Vagina (tissue), 2 donors: ENCODE measurements around the gene GPR155. TPM values are rescaled to one million over a fixed set of nuclear protein-coding genes. Genes with fewer than 3 reads are reported as not detected.
"Not testable (repeated sequence)": the region's sequence is repeated elsewhere in the genome, so short reads cannot be mapped to it uniquely, and the experiment has no call there.

Experiments used
- DNase-seq, 2 donors: peaks; one replicate each; pipeline ENCODE4 v3.0.0-alpha.2; 2017; ENCODE audit errors: extremely low spot score in 2 of 2
- H3K27ac ChIP-seq: fragments of 200-600 bp; sonication (generic); one replicate; pipeline ENCODE4 v1.5.1; 2019
- H3K27me3 ChIP-seq: fragments of 200-600 bp; sonication (generic); one replicate; pipeline ENCODE4 v1.5.1; 2019
- H3K36me3 ChIP-seq, 2 donors: fragments of 200-600 bp; sonication (generic); one replicate each; pipeline ENCODE4 v1.5.1; 2017 to 2019
- H3K4me1 ChIP-seq: fragments of 200-600 bp; sonication (generic); one replicate; pipeline ENCODE4 v1.5.1; 2019
- H3K4me3 ChIP-seq, 2 donors: fragments of 200-600 bp; sonication (generic); 1 replicate in 1 of 2; 2 replicates in 1 of 2; pipeline ENCODE4 v1.5.1; 2016 to 2019
- H3K9me3 ChIP-seq: fragments of 200-600 bp; sonication (generic); one replicate; pipeline ENCODE4 v1.5.1; 2019
- CTCF ChIP-seq, 3 experiments: fragments of 450-650 bp in 2 of 3; fragments of 200-600 bp in 1 of 3; sonication (generic) in 1 of 3; IDR thresholded peaks; one replicate each; pipeline ENCODE4 v1.5.1; 2017 to 2019; ENCODE audit warnings: antibody characterized with exemption in 3 of 3, mild to moderate bottlenecking in 2 of 3, moderate library complexity in 2 of 3
- POLR2A ChIP-seq, 2 donors: fragments of 450-650 bp; IDR thresholded peaks; one replicate each; pipeline ENCODE4 v1.6.1; 2017; ENCODE audit warnings: antibody characterized with exemption in 2 of 2, mild to moderate bottlenecking in 2 of 2, moderate library complexity in 2 of 2
- POLR2AphosphoS5 ChIP-seq, 2 donors: sonication (generic); formaldehyde crosslinking; IDR thresholded peaks; one replicate each; pipeline ENCODE4 v1.9.0; 2017; ENCODE audit warnings: antibody characterized with exemption in 2 of 2, mild to moderate bottlenecking in 2 of 2, low read depth in 1 of 2; ENCODE audit not compliant: insufficient read depth in 1 of 2
- intact Hi-C: fragments of 100-400 bp; cut with DNase I; formaldehyde crosslinking; loops from one replicate; pipeline ENCODE4 v1.15.1; 2023
- total RNA-seq: library from RNA; depleted of rRNA; stranded (reverse); fragments of >200 nt; gene quantifications from one replicate; pipeline ENCODE4 v1.2.3, GENCODE V29; 2016

The GPR155 gene
- total RNA-seq, 1 donor from 2014 or later = 6.6 TPM

DNA sequence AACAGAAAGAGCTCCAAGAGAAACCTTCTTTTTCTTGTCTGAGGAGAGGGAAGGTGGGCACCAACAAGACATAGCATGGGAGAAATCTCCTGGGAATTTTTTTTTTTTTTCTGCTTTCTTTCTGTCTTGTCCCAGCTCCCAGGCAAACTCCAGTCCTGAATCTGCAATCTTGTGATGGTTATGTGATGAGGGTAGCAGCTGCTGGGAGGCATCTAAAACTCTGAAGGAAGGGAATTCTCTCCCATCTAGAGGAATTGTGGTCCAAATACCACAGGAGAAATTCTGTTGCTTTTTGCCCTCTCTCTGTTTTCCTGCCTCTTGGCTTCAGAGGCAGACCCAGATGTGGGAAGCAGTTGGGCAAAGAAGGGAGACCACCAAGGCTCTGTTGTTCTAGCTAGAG, 74.6 kb downstream of the GPR155 start:
- no peaks in the 10 kb centered on the region for H3K27me3 ChIP-seq
- no peaks in the 10 kb centered on the region for H3K4me1 ChIP-seq
- H3K9me3 ChIP-seq = no peaks in the 10 kb centered on the region
- TF ChIP-seq POLR2A (IDR thresholded peaks at IDR 0.05) (no peak), CTCF (IDR thresholded peaks at IDR 0.05) (no peak), POLR2AphosphoS5 (IDR thresholded peaks at IDR 0.05; ENCODE audit: insufficient read depth in 1 of 2, low read depth in 1 of 2) (no peak)
- intact Hi-C loops = no loop called here
- H3K4me3 ChIP-seq = no peak overlapping the region
- H3K36me3 ChIP-seq = no peaks in the 10 kb centered on the region
- no peak overlapping the region for H3K27ac ChIP-seq
- no peak for DNase-seq

DNA sequence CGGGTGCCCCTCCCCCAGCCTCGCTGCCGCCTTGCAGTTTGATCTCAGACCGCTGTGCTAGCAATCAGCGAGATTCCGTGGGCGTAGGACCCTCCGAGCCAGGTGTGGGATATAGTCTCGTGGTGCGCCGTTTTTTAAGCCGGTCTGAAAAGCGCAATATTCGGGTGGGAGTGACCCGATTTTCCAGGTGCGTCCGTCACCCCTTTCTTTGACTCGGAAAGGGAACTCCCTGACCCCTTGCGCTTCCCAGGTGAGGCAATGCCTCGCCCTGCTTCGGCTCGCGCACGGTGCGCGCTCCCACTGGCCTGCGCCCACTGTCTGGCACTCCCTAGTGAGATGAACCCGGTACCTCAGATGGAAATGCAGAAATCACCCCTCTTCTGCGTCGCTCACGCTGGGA, 76.8 kb downstream of the GPR155 start:
- H3K9me3 ChIP-seq, DNase-seq, H3K4me1 ChIP-seq, H3K27me3 ChIP-seq, H3K36me3 ChIP-seq, H3K4me3 ChIP-seq, intact Hi-C loops, H3K27ac ChIP-seq: not testable (repeated sequence)

DNA sequence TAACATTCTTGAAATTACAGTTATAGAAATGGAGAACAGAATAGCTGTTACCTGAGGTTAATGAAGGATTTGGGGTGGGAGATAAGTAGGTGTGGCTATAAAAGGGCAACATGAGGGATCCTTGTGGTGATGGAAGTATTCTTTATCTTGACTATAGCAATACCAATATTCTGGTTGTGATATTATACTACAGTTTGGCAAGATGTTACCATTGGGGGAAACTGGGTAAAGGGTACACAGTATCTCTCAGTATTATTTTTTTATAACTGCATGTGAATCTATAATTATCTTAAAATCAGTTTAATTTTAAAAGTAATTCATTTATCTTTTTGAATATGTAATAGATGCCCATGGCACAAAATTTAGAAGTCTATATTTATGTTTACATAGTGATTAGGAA, 83.2 kb downstream of the GPR155 start:
- H3K4me1 ChIP-seq = no peaks in the 10 kb centered on the region
- TF ChIP-seq POLR2A (IDR thresholded peaks at IDR 0.05) (no peak), POLR2AphosphoS5 (IDR thresholded peaks at IDR 0.05; ENCODE audit: insufficient read depth in 1 of 2, low read depth in 1 of 2) (no peak)
- H3K27me3 ChIP-seq = no peaks in the 10 kb centered on the region
- H3K36me3 ChIP-seq = no peaks in the 10 kb centered on the region
- no peak overlapping the region for H3K27ac ChIP-seq
- no peaks in the 10 kb centered on the region for H3K9me3 ChIP-seq
- no peak overlapping the region for H3K4me3 ChIP-seq
- no peak for DNase-seq
- intact Hi-C loops = no loop called here

- Histone ChIP-seq H3K27me3 (no peaks in the 10 kb centered on the region), H3K36me3 (no peaks in the 10 kb centered on the region), H3K4me3 (no peak overlapping the region), H3K9me3 (no peaks in the 10 kb centered on the region), H3K4me1 (peaks cover 8% of the 10 kb centered on the region), H3K27ac (no peak overlapping the region)
- DNase-seq = no peak
- intact Hi-C loops = no loop called here
- TF ChIP-seq POLR2A (IDR thresholded peaks at IDR 0.05) (no peak), POLR2AphosphoS5 (IDR thresholded peaks at IDR 0.05; ENCODE audit: insufficient read depth in 1 of 2, low read depth in 1 of 2) (no peak), CTCF (IDR thresholded peaks at IDR 0.05) (no peak)
These were observed 86.0 kb downstream of the GPR155 start for GRCh38 chr2:174400853-174401252.

GRCh38 chr2:174399171-174399570, 87.7 kb downstream of the GPR155 start:
- Histone ChIP-seq H3K9me3 (no peaks in the 10 kb centered on the region), H3K4me3 (no peak overlapping the region), H3K27ac (no peak overlapping the region), H3K36me3 (no peaks in the 10 kb centered on the region), H3K27me3 (no peaks in the 10 kb centered on the region), H3K4me1 (peaks cover 15% of the 10 kb centered on the region)
- intact Hi-C loops = no loop called here
- DNase-seq = no peak
- TF ChIP-seq CTCF (IDR thresholded peaks at IDR 0.05) (no peak), POLR2AphosphoS5 (IDR thresholded peaks at IDR 0.05; ENCODE audit: insufficient read depth in 1 of 2, low read depth in 1 of 2) (no peak), POLR2A (IDR thresholded peaks at IDR 0.05) (no peak)

DNA sequence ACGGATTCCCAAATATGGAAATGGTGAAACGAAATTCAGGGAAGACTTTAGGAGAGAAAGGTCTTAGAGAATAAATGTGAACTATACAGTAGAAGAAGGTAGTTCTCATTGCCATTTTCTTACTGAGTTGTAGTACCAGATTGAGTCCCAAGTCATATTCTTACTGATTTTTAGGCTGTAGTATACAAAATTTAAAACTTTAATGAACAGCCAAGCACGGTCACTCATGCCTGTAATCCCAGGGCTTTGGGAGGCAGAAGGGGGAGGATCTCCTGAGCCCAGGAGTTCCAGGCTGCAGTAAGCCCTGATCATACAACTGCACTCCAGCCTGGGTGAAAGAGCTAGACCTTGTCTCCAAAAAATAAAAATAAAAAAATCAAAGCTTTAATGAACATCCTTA, 89.1 kb downstream of the GPR155 start:
- TF ChIP-seq POLR2A (IDR thresholded peaks at IDR 0.05) = no peak
- TF ChIP-seq POLR2AphosphoS5 (IDR thresholded peaks at IDR 0.05; ENCODE audit: insufficient read depth in 1 of 2, low read depth in 1 of 2) = no peak
- TF ChIP-seq CTCF (IDR thresholded peaks at IDR 0.05) = no peak
- H3K36me3 ChIP-seq = no peaks in the 10 kb centered on the region
- intact Hi-C loops = no loop called here
- no peaks in the 10 kb centered on the region for H3K9me3 ChIP-seq
- no peaks in the 10 kb centered on the region for H3K27me3 ChIP-seq
- H3K4me1 ChIP-seq = peaks cover 29% of the 10 kb centered on the region
- H3K27ac ChIP-seq = no peak overlapping the region
- H3K4me3 ChIP-seq = no peak overlapping the region
- DNase-seq = no peak
